DMS 273 (cell line): ENCODE measurements around the gene HERC2.

Source experiments
- DNase-seq: peaks from one replicate; lab custom pipeline; 2025; ENCODE audit not compliant: unreplicated experiment; lab: John Stamatoyannopoulos, UW

HERC2 gene

GRCh38 chr15:28114721-28115622 lies 207.0 kb downstream of the HERC2 start:
- no peak for DNase-seq

- DNase-seq, result no peak
Observed at GRCh38 chr15:28114114-28114455, 207.9 kb downstream of the HERC2 start.

GRCh38 chr15:28113394-28114113 lies 208.4 kb downstream of the HERC2 start:
- DNase-seq, result no peak

- no peak for DNase-seq
Observed at GRCh38 chr15:28112962-28113361, 209.0 kb downstream of the HERC2 start.

GRCh38 chr15:28112101-28112760 lies 209.7 kb downstream of the HERC2 start:
- DNase-seq, result no peak

DNA sequence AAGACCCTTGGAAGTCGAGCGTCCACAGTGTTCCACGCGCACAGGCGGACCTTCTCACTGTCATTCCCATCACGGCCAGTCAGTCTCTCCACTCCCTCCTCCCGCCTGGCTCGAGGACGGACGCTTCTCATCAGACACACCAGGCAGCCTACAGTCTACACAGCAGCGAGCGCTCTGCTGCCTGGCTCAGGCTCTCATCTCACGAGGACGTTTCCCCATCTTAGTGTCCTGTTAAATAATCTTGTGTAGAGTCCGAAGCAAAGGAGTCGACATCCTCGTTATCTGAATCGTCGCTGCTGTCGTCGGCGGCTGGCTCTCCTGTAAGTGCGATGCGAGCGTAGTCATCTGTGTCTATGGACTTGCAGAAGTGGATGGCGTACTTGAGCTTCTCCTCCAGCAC lies 210.4 kb downstream of the HERC2 start:
- DNase-seq, result no peak

DNA sequence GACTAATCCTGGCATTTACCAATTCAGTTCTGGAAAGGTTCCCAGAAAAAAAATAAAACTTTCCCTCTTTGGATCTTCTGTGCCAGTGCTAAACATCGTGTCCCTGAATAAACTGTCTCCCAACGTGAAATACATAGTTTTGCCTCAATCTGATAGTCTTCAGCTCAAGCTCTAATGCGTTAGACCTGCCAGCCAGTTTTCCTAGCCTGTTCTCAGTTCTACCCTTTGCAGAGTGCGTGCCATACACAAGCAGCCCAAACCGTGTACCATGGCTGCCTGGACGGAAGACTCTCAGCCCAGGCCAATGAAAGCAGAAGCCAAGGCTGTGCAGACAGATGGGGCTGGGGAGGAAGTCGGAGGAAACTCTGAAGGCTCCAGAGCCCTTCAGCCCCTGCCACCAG lies 211.5 kb downstream of the HERC2 start:
- DNase-seq, result peak; percentile 69

DNA sequence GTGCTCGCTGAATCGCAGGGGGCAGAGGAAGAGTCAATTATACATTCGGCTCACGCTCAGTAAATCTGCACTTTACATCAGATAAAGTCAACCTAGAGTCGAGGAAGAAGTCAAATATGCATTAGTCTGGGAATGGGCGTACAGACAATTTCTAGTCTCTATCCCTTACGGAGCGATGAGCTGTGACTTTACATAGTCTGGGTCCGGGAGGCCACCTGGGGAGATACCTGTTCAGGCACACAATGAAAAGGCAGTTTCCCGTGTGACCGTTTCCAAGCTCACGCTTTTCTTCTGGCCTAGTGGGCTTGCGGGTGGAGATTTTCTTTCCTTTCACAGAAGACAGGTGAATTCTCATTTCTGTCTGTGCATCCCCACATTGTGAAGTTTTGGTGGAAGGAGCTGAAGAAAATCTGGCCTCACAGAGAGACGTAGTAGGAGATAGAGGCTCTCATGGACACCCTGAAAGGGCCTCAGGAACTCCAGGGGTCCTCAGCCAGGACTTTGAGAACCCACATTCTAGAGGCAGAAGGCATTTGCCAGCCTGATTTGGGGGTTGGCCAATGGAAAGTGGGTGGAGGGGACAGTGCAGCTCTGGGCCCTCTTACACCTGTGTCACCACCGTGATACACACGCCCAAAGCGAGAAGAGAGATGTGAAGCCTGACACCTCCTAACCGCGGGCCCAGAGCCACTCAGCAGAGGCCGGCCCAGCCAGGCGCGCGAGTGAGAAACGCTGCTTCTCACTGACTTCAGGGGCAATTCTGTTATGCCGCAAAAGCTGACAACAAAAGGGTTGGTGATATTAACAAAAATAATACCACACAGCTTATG lies 212.1 kb downstream of the HERC2 start:
- no peak for DNase-seq

DNA sequence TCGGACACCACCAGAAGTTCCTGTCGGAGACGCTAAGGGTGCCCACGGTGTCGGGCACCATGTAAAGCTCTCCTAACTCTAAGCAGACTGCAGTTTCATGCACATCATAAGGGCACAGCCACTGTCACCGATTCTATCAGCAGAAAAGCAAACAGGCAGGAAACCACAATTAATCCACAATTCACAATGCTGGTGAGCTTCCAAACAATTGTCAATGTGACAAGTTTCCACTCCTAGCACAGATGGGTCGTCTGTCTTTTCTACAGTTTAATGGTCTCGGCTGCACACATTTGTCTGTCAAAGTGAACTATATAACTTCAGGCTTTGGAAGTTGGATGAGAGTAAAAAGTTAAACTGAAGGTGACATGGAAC lies 214.1 kb downstream of the HERC2 start:
- no peak for DNase-seq

DNA sequence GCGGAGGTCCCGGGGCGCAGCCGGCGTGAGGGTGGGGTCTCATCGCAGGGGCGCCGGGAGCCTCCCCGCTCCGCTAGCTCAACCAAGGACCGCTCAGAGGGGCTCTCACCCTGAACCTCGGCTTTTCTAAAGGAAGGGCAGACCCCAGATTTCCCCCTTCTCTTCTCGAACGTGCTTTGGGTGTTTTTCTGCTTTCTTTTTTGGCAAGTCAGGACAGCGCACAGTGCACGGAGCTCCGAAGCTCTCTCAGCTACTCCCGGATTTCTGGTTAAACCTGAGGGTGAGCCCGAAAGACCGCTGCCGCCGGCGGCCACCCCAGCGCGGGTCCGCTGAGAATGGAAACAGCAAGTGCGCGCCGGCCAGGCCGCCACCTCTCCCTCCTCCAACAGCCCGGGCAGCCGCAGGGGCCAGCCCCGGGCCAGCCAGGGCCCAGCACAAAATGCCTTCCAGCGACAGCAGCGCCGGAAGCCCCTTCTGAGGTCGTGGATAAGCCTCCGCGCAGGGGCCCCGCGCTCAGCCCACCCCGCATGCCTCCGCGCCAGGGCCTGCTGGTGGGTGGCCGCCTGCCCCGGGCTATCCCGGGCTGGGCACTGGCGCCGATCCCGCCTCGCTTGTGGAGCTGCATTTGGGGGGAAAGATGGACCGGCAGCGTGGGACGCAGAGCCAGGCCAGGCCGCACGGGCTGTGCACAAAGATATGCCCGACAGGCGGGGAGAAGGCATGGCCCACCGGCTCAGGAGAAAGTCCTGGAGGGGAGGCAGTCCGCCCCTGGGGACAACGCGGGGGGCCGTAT lies 214.7 kb downstream of the HERC2 start:
- DNase-seq, result no peak

DNA sequence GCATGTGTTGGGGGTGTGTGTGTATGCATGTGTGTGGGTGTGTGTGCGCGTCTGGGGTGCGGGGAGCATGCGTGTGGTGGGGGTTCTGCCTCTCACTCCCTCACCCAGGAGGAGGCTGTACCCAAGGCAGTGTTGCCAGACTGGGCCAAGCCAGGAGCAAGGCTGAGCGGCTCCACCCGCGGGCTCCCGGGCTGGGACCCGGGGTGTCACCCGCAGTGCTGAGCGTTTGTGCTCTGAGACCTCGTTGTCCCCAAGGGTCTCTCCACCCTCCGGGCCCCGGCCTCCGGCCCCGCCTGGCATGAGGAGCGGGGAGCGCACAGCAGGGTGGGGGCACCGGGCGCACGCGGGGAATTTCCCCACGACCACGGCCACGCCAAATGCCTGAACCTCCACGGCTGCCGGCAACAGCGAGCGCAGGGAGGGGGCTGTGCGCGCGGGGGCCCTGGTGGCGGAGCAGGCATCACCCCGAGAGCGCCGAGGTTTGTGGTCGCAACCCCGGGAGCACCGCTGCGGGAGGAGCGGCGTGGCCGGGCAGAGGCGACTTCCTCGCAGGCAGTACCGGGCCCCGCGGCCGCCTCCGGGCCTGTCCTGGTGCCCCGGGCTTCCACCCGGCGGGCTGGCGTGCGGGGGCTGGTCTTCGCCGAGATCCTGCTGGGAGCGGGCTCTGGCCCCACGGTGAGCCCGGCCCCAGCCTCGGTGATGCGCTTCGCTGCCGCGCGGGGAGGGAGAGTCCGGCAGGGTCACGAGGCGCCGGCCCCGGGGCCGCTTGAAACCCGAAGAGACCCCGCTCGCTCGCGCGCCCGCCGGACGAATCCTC lies 215.5 kb downstream of the HERC2 start:
- DNase-seq, result peak; percentile 17

- DNase-seq, result no peak
Observed at GRCh38 chr15:28105793-28106192, 216.2 kb downstream of the HERC2 start.

DNA sequence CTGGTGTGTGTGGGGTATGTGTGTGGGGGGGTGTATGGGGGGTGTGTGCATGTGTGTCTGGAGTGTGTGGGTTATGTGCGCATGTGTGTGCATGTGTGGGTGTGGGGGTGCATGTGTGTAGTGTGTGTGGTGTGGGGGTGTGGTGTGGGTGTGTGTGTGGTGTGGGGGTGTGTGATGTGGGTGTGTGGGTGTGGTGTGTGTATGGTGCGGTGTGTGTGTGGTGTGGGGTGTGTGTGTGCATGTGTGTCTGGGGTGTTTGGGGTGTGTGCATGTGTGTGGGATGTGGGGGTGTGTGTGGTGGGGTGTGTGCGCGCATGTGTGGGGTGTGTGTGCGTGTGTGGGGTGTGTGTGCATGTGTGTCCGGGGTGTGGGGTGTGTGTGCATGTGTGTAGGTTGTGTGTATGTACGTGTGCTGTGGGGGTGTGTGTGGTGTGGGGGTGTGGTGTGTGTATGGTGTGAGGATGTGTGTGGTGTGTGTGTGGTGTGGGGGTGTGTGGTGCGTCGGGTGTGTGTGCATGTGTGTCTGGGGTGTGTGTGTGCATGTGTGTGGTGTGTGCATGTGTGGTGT lies 216.7 kb downstream of the HERC2 start:
- DNase-seq, result no peak

GRCh38 chr15:28104326-28104725 lies 217.7 kb downstream of the HERC2 start:
- DNase-seq, result no peak

DNA sequence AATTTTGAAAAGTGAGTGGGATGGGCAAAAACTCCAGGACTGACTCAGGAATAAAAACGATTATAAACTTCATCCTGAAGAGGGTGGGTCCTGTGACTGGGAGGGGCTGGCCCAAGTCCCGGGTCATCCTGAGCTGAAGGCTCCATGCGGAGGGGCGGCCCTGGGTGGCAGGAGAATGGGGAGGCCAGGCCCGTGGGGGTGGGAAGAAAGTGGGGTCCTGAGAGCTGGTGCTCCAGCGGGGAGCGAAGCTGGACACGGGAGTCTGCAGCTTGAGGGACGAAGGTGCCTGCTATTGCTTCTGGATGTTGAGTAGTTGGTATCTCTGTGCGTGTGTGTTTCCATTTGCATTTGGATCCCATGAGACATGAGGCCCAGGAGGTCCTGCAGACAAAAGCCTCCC lies 218.1 kb downstream of the HERC2 start:
- DNase-seq, result no peak

DNA sequence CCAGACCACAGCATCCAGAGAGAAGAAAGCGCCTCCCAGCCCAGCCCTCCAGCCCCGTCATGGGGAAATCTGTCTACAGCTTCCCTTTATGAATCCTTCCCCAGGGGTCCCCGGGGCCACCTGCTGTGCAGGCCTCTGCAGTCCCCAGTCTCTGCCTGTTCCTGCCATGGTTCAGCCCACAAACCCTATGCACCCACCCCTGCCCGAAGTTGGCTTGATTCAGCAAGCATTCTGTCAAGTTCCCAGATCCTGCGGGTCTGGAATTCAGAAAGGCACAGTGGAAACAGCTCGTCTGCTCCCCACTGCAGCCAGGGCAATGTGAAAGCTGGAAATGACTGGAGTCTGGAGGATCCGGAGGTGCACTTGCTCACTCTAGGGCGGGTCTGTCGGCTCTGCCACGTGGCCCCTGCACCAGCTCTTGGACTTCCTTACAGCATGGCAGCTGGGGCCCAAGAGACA lies 220.0 kb downstream of the HERC2 start:
- DNase-seq, result no peak

DNA sequence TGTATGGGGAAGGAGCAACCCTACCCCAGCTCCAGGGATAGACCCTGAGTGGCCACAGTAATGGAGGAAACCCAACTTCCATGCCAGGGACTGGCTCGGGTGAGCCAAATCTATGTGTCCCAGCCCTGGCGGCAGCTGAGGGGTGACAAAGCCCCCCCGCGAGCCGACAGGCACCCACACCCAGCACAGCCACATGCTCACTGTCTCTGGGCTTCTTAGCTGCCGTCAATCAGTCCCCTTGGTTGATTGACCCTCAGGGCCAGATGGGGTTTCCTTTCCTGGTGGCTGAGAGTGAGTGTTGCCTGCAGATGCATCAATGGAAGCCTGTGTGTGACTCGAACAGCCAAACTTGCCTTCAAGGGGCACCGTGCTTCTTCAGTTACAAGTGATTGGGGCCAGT lies 220.8 kb downstream of the HERC2 start:
- no peak for DNase-seq

GRCh38 chr15:28100516-28101195 lies 221.3 kb downstream of the HERC2 start:
- no peak for DNase-seq
